Spinal cord (tissue), 10 donors: Measurements from ENCODE around the gene TBRG1. TPM values are rescaled to one million over a fixed set of nuclear protein-coding genes. Genes with fewer than 3 reads are reported as not detected.

Source experiments
- DNase-seq, 6 donors: peaks; one replicate each; pipeline versions ENCODE4 v3.0.0 to v3.0.0-alpha.2; 2013 to 2015; ENCODE audit warnings: low spot score in 6 of 6, low read depth in 4 of 6
- H3K27ac ChIP-seq: one replicate; pipeline ENCODE4 v1.5.1; 2013; ENCODE audit warnings: low read depth, low read length, control low read depth
- H3K27me3 ChIP-seq: one replicate; pipeline ENCODE4 v1.6.1; 2013; ENCODE audit warnings: low read length; ENCODE audit not compliant: control insufficient read depth, insufficient read depth
- H3K36me3 ChIP-seq: one replicate; pipeline ENCODE4 v1.6.1; 2013; ENCODE audit warnings: low read length; ENCODE audit not compliant: control insufficient read depth, insufficient read depth
- H3K4me1 ChIP-seq: one replicate; pipeline ENCODE4 v1.6.1; 2013; ENCODE audit warnings: low read length; ENCODE audit not compliant: control insufficient read depth, insufficient read depth
- H3K4me3 ChIP-seq: one replicate; pipeline ENCODE4 v1.5.1; 2013; ENCODE audit warnings: low read depth, low read length, control low read depth
- H3K9me3 ChIP-seq: one replicate; pipeline ENCODE4 v1.6.1; 2013; ENCODE audit warnings: low read length; ENCODE audit not compliant: control insufficient read depth, insufficient read depth
- WGBS: methylation state at CpG from one replicate; pipeline ENCODE4 v1.1.5; 2013; ENCODE audit warnings: missing lambda C conversion rate; ENCODE audit not compliant: insufficient coverage; 5-methylcytosine and 5-hydroxymethylcytosine counted together
- polyA plus RNA-seq, 2 donors: library from polyadenylated mRNA; unstranded; fragments of 120-200 nt; gene quantifications; one replicate each; pipeline ENCODE4 v1.2.1, GENCODE V29; 2013; ENCODE audit not compliant: insufficient read length in 2 of 2
- total RNA-seq, 2 donors: library from RNA; depleted of rRNA in 1 of 2; stranded (reverse); fragments of 120-200 nt in 1 of 2; fragments of >200 nt in 1 of 2; gene quantifications; one replicate each; pipeline versions ENCODE4 v1.2.3 to v1.2.4, GENCODE V29; 2013 to 2014
- donor health status: healthy.

TBRG1 gene
- total and polyA plus RNA-seq, 4 donors, result 26.5 to 52.0 (median 43.5) TPM

DNA sequence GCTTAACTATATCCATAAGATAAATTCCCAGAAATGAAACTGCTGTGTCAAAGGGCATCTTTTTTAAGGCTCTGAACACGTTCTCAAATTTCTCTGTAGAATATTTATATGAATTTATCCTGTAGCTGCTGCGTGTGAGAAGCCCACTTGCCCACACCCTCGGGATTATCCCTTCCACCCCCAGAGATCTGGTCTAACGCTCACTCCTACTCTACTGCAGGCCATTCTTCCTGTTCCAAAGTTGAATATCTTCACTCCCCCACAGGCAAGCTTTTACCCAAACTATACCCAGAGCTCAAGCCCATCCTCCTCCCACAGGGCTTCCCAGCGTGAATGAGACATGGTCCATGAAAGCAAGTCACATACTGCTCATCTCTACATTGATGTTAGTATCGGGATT is 25.9 kb downstream of the TBRG1 start:
- no peak overlapping the region for H3K4me3 ChIP-seq
- H3K27ac ChIP-seq, result no peak overlapping the region
- peaks cover 6% of the 10 kb centered on the region for H3K4me1 ChIP-seq
- WGBS, result 90% methylated on average over 4 of the region's 6 CpGs
- DNase-seq, result no peak
- no peaks in the 10 kb centered on the region for H3K9me3 ChIP-seq
- H3K27me3 ChIP-seq, result no peaks in the 10 kb centered on the region
- no peaks in the 10 kb centered on the region for H3K36me3 ChIP-seq

DNA sequence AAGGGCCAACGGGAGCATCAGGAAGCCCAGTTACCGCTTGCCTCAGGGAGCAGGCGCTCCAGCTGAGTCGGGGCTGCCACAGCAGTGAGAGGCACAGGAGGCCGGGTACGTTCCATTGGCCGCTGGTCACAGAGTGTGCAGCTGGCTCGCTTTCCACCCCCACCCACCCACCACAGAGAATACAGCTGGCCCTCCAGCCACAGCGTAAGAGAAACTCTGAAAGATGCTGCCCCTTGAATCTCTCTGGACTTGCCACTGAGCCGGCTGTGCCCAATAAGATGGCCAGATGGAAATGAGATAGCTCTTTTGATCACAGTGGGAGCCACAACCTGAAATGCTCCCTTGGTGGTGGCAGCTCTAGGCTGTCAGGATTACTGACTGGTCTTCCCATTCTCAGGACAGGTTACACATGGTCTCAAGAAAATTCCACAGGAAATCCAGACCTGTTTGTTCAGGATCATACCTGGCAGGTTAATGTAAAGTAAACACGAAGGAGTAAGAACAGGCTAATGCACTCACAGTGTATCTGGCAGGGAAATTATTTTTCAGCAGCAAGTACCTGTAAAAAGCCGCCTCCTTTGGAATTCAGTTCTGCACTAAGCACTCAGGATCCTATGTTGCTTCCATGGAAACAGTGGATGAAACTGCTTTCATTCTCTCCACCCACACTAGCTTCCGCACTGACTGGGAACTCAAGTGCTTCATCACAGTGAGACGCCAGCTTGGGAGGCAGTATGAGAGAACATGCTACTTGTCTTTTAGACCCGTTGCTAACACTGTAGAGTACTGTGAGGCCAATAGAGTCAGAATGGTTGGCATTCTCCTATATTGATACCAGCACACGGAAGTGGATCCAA is 34.3 kb downstream of the TBRG1 start:
- Histone ChIP-seq H3K4me3 (no peak overlapping the region), H3K36me3 (no peaks in the 10 kb centered on the region), H3K9me3 (no peaks in the 10 kb centered on the region), H3K27ac (no peak overlapping the region), H3K27me3 (no peaks in the 10 kb centered on the region), H3K4me1 (peaks cover 6% of the 10 kb centered on the region)
- 17% methylated on average over 13 of the region's 16 CpGs for WGBS
- peak; percentile 38 to 94 (median 58) for DNase-seq

DNA sequence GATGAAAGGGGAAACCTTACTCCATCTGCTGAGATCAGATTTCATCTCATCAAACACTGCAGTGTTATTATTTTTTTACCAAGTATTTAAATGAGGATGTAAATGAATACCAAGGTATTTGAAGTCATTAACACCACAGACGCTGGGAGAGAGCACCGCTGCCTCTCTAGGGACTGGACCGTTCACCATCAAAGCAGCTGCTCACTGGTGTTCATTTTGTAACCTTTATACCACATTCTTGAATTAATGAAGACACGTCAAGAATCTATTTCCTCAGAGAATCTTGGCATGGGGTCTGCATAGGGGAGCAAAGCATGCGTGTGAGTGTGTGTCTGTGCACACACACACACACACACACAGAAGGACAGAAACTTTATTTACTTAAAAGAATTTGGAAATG is 35.2 kb downstream of the TBRG1 start:
- Histone ChIP-seq H3K27ac (no peak overlapping the region), H3K4me1 (peaks cover 6% of the 10 kb centered on the region), H3K27me3 (no peaks in the 10 kb centered on the region), H3K36me3 (no peaks in the 10 kb centered on the region), H3K9me3 (no peaks in the 10 kb centered on the region), H3K4me3 (no peak overlapping the region)
- DNase-seq, result no peak
- no CpG with 5 or more reads among the region's 5 CpGs for WGBS

DNA sequence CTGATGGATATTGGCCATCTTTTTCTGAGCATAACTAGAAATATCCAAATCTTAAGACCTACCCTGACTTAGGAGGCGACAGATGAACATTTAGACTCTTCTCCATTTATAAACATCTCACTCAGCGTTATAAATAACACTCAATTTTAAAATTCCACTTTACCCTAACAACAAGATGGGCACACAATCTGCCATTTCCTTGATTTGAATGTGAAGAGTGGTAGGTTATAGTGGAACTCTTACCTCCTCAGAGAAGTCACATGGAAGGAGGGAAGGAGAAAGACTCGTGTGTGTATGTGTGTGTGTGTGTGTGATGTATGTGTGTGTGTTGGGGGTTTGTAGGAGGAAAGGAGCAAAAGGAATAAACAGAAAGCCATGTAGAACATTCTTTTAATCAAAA is 35.8 kb downstream of the TBRG1 start:
- Histone ChIP-seq H3K4me3 (no peak overlapping the region), H3K27ac (no peak overlapping the region)
- peak in 1 of 6 donors; percentile 72 for DNase-seq

GRCh38 chr11:124658986-124659385 is 36.3 kb downstream of the TBRG1 start:
- H3K27me3 ChIP-seq, result no peaks in the 10 kb centered on the region
- H3K4me1 ChIP-seq, result peaks cover 6% of the 10 kb centered on the region
- no peaks in the 10 kb centered on the region for H3K9me3 ChIP-seq
- peak in 2 of 6 donors; percentile 39 to 74 for DNase-seq
- no peak overlapping the region for H3K27ac ChIP-seq
- no peak overlapping the region for H3K4me3 ChIP-seq
- WGBS, result no CpG with 5 or more reads among the region's 1 CpG
- H3K36me3 ChIP-seq, result no peaks in the 10 kb centered on the region

More for the DNA sequence above, 35.8 kb downstream of the TBRG1 start:
- H3K9me3 ChIP-seq, result no peaks in the 10 kb centered on the region
- H3K4me1 ChIP-seq, result peaks cover 6% of the 10 kb centered on the region
- no peaks in the 10 kb centered on the region for H3K36me3 ChIP-seq
- no peaks in the 10 kb centered on the region for H3K27me3 ChIP-seq
- no CpG with 5 or more reads among the region's 3 CpGs for WGBS

DNA sequence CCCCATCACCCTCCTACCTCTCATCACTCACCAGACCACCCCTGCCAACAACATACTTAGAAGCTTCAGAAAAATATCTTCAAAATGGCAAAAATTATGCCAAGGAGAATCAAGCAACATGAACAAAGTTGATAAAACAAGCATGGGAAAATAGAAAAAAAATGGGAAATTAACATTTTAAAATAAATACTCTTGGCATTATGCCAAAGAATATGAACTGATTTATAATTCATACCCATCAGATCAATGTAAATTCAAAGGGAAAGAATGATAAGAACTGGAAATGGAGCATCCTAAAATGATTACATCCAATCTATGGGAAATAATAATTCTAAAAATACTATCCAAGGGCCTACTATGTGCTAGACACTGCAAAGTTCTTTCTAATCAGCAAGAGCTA is 38.9 kb downstream of the TBRG1 start:
- no peak overlapping the region for H3K27ac ChIP-seq
- H3K4me1 ChIP-seq, result peaks cover 5% of the 10 kb centered on the region
- no peaks in the 10 kb centered on the region for H3K9me3 ChIP-seq
- DNase-seq, result no peak
- no peaks in the 10 kb centered on the region for H3K36me3 ChIP-seq
- no peaks in the 10 kb centered on the region for H3K27me3 ChIP-seq
- H3K4me3 ChIP-seq, result no peak overlapping the region

GRCh38 chr11:124662106-124662505 is 39.4 kb downstream of the TBRG1 start:
- H3K4me1 ChIP-seq, result no peaks in the 10 kb centered on the region
- no peak overlapping the region for H3K4me3 ChIP-seq
- H3K36me3 ChIP-seq, result no peaks in the 10 kb centered on the region
- DNase-seq, result peak in 1 of 6 donors; percentile 69
- no peaks in the 10 kb centered on the region for H3K27me3 ChIP-seq
- WGBS, result 60% methylated on average over 1 of the region's 4 CpGs
- H3K9me3 ChIP-seq, result no peaks in the 10 kb centered on the region
- no peak overlapping the region for H3K27ac ChIP-seq

GRCh38 chr11:124663861-124664260 is 41.2 kb downstream of the TBRG1 start:
- peak in 1 of 6 donors; percentile 71 for DNase-seq
- H3K4me3 ChIP-seq, result no peak overlapping the region
- no peaks in the 10 kb centered on the region for H3K9me3 ChIP-seq
- no peak overlapping the region for H3K27ac ChIP-seq
- H3K27me3 ChIP-seq, result no peaks in the 10 kb centered on the region
- no peaks in the 10 kb centered on the region for H3K36me3 ChIP-seq
- WGBS, result no CpG with 5 or more reads among the region's 2 CpGs
- no peaks in the 10 kb centered on the region for H3K4me1 ChIP-seq

GRCh38 chr11:124667601-124668000 is 44.9 kb downstream of the TBRG1 start:
- no peaks in the 10 kb centered on the region for H3K4me1 ChIP-seq
- no peaks in the 10 kb centered on the region for H3K36me3 ChIP-seq
- WGBS, result 88% methylated on average over 3 of the region's 3 CpGs
- H3K27me3 ChIP-seq, result no peaks in the 10 kb centered on the region
- DNase-seq, result no peak
- H3K27ac ChIP-seq, result no peak overlapping the region
- H3K4me3 ChIP-seq, result no peak overlapping the region
- no peaks in the 10 kb centered on the region for H3K9me3 ChIP-seq

- H3K4me3 ChIP-seq, result no peak overlapping the region
- H3K27ac ChIP-seq, result no peak overlapping the region
- peaks cover 11% of the 10 kb centered on the region for H3K4me1 ChIP-seq
- DNase-seq, result peak in 4 of 6 donors; percentile 37 to 80 (median 54)
- WGBS, result 22% methylated on average over 5 of the region's 8 CpGs
- H3K36me3 ChIP-seq, result no peaks in the 10 kb centered on the region
- no peaks in the 10 kb centered on the region for H3K9me3 ChIP-seq
- no peaks in the 10 kb centered on the region for H3K27me3 ChIP-seq
Observed at GRCh38 chr11:124669193-124669592, 46.5 kb downstream of the TBRG1 start.
